Measurements from ENCODE around the gene RND1. TPM values are rescaled to one million over a fixed set of nuclear protein-coding genes. Genes with fewer than 3 reads are reported as not detected.

The RND1 gene
- total and polyA plus RNA-seq, 2 of the 13 experiments (the other 11 are each of a cell fraction or from before 2014, with no cell fraction given), result 1.8 to 1.9 TPM

DNA sequence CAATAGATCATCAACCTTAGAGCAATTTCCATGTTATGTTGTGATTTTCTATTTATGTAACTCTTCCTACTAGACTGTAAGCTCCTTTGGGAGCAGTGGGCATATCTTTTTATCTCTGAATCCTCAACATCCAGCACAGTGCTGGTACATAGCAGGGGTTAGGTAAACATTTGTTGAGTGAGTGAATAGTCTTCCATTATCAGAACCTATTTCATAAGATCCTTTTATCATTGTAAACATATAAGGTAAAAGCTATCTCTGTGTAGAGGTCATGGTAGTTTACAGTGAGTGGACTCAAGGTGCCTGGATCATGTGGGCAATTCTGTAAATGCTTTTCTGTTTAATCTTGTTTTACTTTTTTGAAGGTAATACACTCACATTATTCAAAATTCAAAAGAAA is 44.5 kb upstream of the RND1 start (continued):
- TF ChIP-seq RBAK (CRISPR knock-in tag; IDR thresholded peaks at IDR 0.05) (no peak), ZNF44 (CRISPR knock-in tag; IDR thresholded peaks at IDR 0.05) (no peak), CEBPB (IDR thresholded peaks at IDR 0.05; ENCODE audit: borderline replicate concordance, low read depth, low read length) (peak; percentile 36; the same call in 1 of the 2 replicates), POLR2AphosphoS2 (IDR thresholded peaks at IDR 0.05; ENCODE audit: low read depth, low read length) (no peak), ZNF331 (CRISPR knock-in tag; IDR thresholded peaks at IDR 0.05) (peak; percentile 90), AKAP8 (CRISPR knock-in tag; IDR thresholded peaks at IDR 0.05) (peak; percentile 69; the same call in 1 of the 2 replicates), KAT7 (CRISPR knock-in tag; IDR thresholded peaks at IDR 0.05; ENCODE audit: borderline replicate concordance) (no peak), PAX8 (CRISPR knock-in tag; IDR thresholded peaks at IDR 0.05; ENCODE audit: borderline replicate concordance) (no peak), RFXAP (CRISPR knock-in tag; IDR thresholded peaks at IDR 0.05; ENCODE audit: borderline replicate concordance) (no peak), ZNF550 (CRISPR knock-in tag; IDR thresholded peaks at IDR 0.05; ENCODE audit: borderline replicate concordance) (no peak), MED1 (CRISPR knock-in tag; IDR thresholded peaks at IDR 0.05) (peak; percentile 89), ZNF670 (CRISPR knock-in tag; IDR thresholded peaks at IDR 0.05; ENCODE audit: borderline replicate concordance) (no peak), CHCHD3 (CRISPR knock-in tag; IDR thresholded peaks at IDR 0.05) (no peak), HDAC2 (CRISPR knock-in tag; IDR thresholded peaks at IDR 0.05) (peak; percentile 99), FLYWCH1 (CRISPR knock-in tag; IDR thresholded peaks at IDR 0.05) (no peak), ZNF75D (CRISPR knock-in tag; IDR thresholded peaks at IDR 0.05; ENCODE audit: borderline replicate concordance) (no peak), ZKSCAN5 (CRISPR knock-in tag; IDR thresholded peaks at IDR 0.05) (no peak), ZNF615 (CRISPR knock-in tag; IDR thresholded peaks at IDR 0.05; ENCODE audit: borderline replicate concordance) (no peak), ZFP62 (CRISPR knock-in tag; IDR thresholded peaks at IDR 0.05) (no peak), JARID2 (CRISPR knock-in tag; IDR thresholded peaks at IDR 0.05; ENCODE audit: insufficient replicate concordance) (no peak), ZSCAN22 (CRISPR knock-in tag; IDR thresholded peaks at IDR 0.05) (no peak)
- TF ChIP-seq, protein P1, sequence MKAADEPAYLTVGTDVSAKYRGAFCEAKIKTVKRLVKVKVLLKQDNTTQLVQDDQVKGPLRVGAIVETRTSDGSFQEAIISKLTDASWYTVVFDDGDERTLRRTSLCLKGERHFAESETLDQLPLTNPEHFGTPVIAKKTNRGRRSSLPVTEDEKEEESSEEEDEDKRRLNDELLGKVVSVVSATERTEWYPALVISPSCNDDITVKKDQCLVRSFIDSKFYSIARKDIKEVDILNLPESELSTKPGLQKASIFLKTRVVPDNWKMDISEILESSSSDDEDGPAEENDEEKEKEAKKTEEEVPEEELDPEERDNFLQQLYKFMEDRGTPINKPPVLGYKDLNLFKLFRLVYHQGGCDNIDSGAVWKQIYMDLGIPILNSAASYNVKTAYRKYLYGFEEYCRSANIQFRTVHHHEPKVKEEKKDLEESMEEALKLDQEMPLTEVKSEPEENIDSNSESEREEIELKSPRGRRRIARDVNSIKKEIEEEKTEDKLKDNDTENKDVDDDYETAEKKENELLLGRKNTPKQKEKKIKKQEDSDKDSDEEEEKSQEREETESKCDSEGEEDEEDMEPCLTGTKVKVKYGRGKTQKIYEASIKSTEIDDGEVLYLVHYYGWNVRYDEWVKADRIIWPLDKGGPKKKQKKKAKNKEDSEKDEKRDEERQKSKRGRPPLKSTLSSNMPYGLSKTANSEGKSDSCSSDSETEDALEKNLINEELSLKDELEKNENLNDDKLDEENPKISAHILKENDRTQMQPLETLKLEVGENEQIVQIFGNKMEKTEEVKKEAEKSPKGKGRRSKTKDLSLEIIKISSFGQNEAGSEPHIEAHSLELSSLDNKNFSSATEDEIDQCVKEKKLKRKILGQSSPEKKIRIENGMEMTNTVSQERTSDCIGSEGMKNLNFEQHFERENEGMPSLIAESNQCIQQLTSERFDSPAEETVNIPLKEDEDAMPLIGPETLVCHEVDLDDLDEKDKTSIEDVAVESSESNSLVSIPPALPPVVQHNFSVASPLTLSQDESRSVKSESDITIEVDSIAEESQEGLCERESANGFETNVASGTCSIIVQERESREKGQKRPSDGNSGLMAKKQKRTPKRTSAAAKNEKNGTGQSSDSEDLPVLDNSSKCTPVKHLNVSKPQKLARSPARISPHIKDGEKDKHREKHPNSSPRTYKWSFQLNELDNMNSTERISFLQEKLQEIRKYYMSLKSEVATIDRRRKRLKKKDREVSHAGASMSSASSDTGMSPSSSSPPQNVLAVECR (CRISPR knock-in tag; IDR thresholded peaks at IDR 0.05; ENCODE audit: borderline replicate concordance), result no peak; the same call in 1 of the 2 replicates
- TF ChIP-seq, protein P2, sequence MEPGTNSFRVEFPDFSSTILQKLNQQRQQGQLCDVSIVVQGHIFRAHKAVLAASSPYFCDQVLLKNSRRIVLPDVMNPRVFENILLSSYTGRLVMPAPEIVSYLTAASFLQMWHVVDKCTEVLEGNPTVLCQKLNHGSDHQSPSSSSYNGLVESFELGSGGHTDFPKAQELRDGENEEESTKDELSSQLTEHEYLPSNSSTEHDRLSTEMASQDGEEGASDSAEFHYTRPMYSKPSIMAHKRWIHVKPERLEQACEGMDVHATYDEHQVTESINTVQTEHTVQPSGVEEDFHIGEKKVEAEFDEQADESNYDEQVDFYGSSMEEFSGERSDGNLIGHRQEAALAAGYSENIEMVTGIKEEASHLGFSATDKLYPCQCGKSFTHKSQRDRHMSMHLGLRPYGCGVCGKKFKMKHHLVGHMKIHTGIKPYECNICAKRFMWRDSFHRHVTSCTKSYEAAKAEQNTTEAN (CRISPR knock-in tag; conservative IDR thresholded peaks at IDR 0.05), result peak; percentile 74; the same call in 1 of the 2 replicates
- TF ChIP-seq, protein P3, sequence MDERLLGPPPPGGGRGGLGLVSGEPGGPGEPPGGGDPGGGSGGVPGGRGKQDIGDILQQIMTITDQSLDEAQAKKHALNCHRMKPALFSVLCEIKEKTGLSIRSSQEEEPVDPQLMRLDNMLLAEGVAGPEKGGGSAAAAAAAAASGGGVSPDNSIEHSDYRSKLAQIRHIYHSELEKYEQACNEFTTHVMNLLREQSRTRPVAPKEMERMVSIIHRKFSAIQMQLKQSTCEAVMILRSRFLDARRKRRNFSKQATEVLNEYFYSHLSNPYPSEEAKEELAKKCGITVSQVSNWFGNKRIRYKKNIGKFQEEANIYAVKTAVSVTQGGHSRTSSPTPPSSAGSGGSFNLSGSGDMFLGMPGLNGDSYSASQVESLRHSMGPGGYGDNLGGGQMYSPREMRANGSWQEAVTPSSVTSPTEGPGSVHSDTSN (CRISPR knock-in tag; IDR thresholded peaks at IDR 0.05), result no peak
- TF ChIP-seq, protein P4, sequence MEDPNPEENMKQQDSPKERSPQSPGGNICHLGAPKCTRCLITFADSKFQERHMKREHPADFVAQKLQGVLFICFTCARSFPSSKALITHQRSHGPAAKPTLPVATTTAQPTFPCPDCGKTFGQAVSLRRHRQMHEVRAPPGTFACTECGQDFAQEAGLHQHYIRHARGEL (CRISPR knock-in tag; IDR thresholded peaks at IDR 0.05), result no peak

Measured in HepG2 (cell line).